A673 (cell line): ENCODE measurements around the gene ESD.

Experiments used
- CTCF ChIP-seq: fragments of 300-800, 200-600 bp; sonication (generic); conservative IDR thresholded peaks from 2 replicates; pipeline ENCODE4 v1.5.1; 2017; ENCODE audit warnings: low read depth, mild to moderate bottlenecking, antibody characterized with exemption, low read length, moderate library complexity, mixed read lengths
- EZH2 ChIP-seq: fragments of 200-600 bp; sonication (generic); IDR thresholded peaks from 2 replicates; pipeline ENCODE4 v1.6.1; 2017; ENCODE audit warnings: borderline replicate concordance, low read depth, mild to moderate bottlenecking, mixed read lengths, antibody characterized with exemption, low read length; ENCODE audit not compliant: poor library complexity, severe bottlenecking

DNA sequence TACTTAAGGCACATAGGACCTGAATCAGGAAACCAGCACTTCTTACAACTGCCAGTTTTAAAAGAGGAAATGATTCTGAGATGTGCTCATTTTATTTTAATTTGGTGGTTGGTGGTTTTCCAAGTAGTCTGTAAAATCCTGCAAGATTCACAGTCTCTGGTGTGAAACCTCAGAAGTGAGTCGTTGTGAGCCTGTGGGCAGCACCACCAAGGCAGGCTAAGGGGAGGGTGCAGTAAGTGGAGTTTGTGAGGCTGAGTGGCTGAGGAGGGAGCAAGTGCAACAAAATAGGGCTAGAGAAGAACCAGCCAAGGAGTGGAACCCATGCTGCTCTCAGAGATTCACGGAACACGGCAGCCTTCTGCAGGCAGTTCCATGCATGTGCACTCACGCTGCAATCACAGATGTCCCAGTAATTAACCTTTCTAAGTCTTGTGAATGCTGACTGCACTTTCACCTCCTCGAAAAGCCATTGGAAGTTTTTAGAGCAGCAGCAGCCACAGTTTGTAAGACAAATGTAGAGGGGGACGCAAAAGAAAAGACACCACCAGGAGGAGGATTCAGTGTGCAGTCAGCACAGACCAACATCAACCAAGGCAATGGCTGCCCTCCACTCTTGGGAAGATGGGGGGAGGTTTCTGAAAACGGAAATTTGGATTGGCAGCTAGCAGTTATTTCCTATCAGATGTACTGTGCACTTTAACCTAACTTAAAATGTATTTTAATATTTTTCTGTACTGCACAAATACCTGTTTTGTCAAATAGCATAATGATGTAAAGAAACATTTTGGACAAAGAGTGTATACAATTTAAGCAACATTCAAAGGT is 44.9 kb downstream of the ESD start:
- TF ChIP-seq CTCF (no peak), EZH2 (no peak)
